GM12878 (cell line): Measurements from ENCODE around the gene LDLRAD4.

Experiments
- ASH2L ChIP-seq: fragments of 300-600, 200-600 bp; sonication (generic); IDR thresholded peaks from 2 replicates; pipeline ENCODE4 v1.6.1; 2017; ENCODE audit warnings: low read depth, mild to moderate bottlenecking, borderline replicate concordance
- CTCF ChIP-seq, 3 experiments: IDR thresholded peaks in 2 of 3; conservative IDR thresholded peaks in 1 of 3; 2 replicates each; pipeline ENCODE4 v1.5.1; 2011; ENCODE audit warnings: low read depth in 3 of 3, low read length in 3 of 3, mild to moderate bottlenecking in 3 of 3, control low read depth in 2 of 3, moderate library complexity in 2 of 3, inconsistent platforms in 1 of 3, mixed read lengths in 1 of 3; ENCODE audit not compliant: control insufficient read depth in 2 of 3, insufficient read depth in 1 of 3; ENCODE audit errors: extremely low read depth in 1 of 3
- EP300 ChIP-seq, 2 experiments: fragments of 150-350 bp in 1 of 2; IDR thresholded peaks; 2 replicates each; pipeline ENCODE4 v1.6.1; 2011 to 2012; ENCODE audit warnings: low read depth in 2 of 2, low read length in 2 of 2, borderline replicate concordance in 1 of 2, improper control_type of control experiment in 1 of 2, inconsistent platforms in 1 of 2; ENCODE audit not compliant: control insufficient read depth in 1 of 2
- HDAC6 ChIP-seq: fragments of 200-600 bp; sonication (generic); IDR thresholded peaks from one replicate; pipeline ENCODE4 v1.8.0; 2017; ENCODE audit warnings: antibody characterized with exemption; ENCODE audit not compliant: unreplicated experiment
- JUND ChIP-seq: IDR thresholded peaks from 2 replicates; pipeline ENCODE4 v1.6.1; 2012; ENCODE audit warnings: low read depth, mild to moderate bottlenecking, low read length, improper control_type of control experiment, moderate library complexity
- SIN3A ChIP-seq: IDR thresholded peaks from 2 replicates; pipeline ENCODE4 v1.6.1; 2012; ENCODE audit warnings: low read depth, low read length, improper control_type of control experiment
- SREBF2 ChIP-seq: IDR thresholded peaks from 2 replicates; pipeline ENCODE4 v1.6.1; 2012; ENCODE audit warnings: mild to moderate bottlenecking, low read length
- TCF12 ChIP-seq: IDR thresholded peaks from 2 replicates; pipeline ENCODE4 v1.6.1; 2011; ENCODE audit warnings: low read depth, mild to moderate bottlenecking, low read length
- TCF7 ChIP-seq: IDR thresholded peaks from 2 replicates; pipeline ENCODE4 v1.6.1; 2014; ENCODE audit warnings: antibody characterized with exemption, borderline replicate concordance
- USF2 ChIP-seq: IDR thresholded peaks from 2 replicates; pipeline ENCODE4 v1.6.1; 2011; ENCODE audit warnings: low read depth, low read length, improper control_type of control experiment, borderline replicate concordance

- TF ChIP-seq SREBF2 (no peak), SIN3A (no peak), EP300 (IDR thresholded peaks at IDR 0.05; ENCODE audit: borderline replicate concordance in 1 of 2, control insufficient read depth in 1 of 2, low read depth in 2 of 2, low read length in 2 of 2) (no peak), JUND (no peak), HDAC6 (no peak), TCF7 (no peak), CTCF (IDR thresholded peaks at IDR 0.05 in 2 of 3, conservative IDR thresholded peaks at IDR 0.05 in 1 of 3; ENCODE audit: control insufficient read depth in 2 of 3, extremely low read depth in 1 of 3, insufficient read depth in 1 of 3, low read depth in 3 of 3, low read length in 3 of 3) (no peak), USF2 (no peak), TCF12 (no peak), ASH2L (no peak)
Observed at GRCh38 chr18:13218368-13218991, at the start of gene LDLRAD4.
